Measurements from ENCODE around the gene CTU2.

CTU2 gene

GRCh38 chr16:88764080-88764479 lies 57.8 kb downstream of the CTU2 start:
- no peak for DNase-seq

DNA sequence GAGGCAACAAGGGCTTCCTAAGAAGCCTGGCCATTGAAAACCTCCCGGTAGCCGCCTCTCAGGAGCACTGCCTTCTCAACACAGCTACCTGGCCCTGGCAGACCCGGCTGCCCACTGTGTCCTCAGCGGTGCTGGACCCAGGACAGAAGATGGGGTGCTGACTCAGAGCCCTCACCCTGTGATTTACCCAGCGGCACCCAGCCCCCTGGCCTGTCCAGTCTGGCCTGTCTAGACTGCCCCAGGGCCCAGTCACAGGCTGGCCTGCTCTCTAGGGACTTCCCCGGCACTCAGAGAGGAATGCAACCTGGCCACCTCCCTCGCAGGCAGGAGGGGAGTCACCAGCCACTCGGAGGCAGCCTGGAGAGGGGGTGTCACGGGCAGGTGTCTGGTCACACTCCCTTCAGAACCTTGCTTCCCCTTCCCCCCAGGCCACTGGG lies 58.6 kb downstream of the CTU2 start:
- DNase-seq, result no peak
